SU-DHL-6 (cell line): Measurements from ENCODE around the gene ABCC4.

Experiments
- H2AFZ ChIP-seq: fragments of 200-600 bp; sonication (generic); 2 replicates; pipeline ENCODE4 v1.6.1; 2014; ENCODE audit warnings: low read depth, mild to moderate bottlenecking, moderate library complexity, mixed read lengths, antibody characterized with exemption, low read length; ENCODE audit not compliant: severe bottlenecking
- H3F3A ChIP-seq: fragments of 200-600 bp; shearing (Covaris generic); 2 replicates; pipeline ENCODE4 v1.6.0; 2016; ENCODE audit warnings: antibody characterized with exemption, mild to moderate bottlenecking; ENCODE audit not compliant: insufficient read depth
- H3K27ac ChIP-seq: fragments of 200-600 bp; sonication (generic); 2 replicates; pipeline ENCODE4 v1.5.1; 2016; ENCODE audit warnings: low read depth, mild to moderate bottlenecking, low read length, moderate library complexity, mixed read lengths
- H3K27me3 ChIP-seq: fragments of 200-600 bp; sonication (generic), shearing (Covaris generic); 2 replicates; pipeline ENCODE4 v1.6.0; 2014; ENCODE audit warnings: mild to moderate bottlenecking, low read length
- H3K36me3 ChIP-seq: fragments of 200-600 bp; sonication (generic); 2 replicates; pipeline ENCODE4 v1.6.1; 2014; ENCODE audit warnings: mild to moderate bottlenecking, low read length, mixed read lengths
- H3K4me2 ChIP-seq: fragments of 300-600, 200-600 bp; shearing (Covaris generic), sonication (generic); 2 replicates; pipeline ENCODE4 v1.6.0; 2014; ENCODE audit warnings: low read length, low read depth, mild to moderate bottlenecking; ENCODE audit not compliant: poor library complexity, severe bottlenecking
- H3K4me3 ChIP-seq: fragments of 200-600 bp; sonication (generic); 2 replicates; pipeline ENCODE4 v1.5.1; 2014; ENCODE audit warnings: antibody characterized with exemption, low read length, mild to moderate bottlenecking, mixed read lengths; ENCODE audit not compliant: insufficient read depth, poor library complexity, severe bottlenecking
- H3K79me2 ChIP-seq: fragments of 200-600 bp; sonication (generic); 2 replicates; pipeline ENCODE4 v1.6.1; 2014; ENCODE audit warnings: mild to moderate bottlenecking, low read length, moderate library complexity; ENCODE audit not compliant: insufficient read depth
- H3K9ac ChIP-seq: fragments of 200-600 bp; sonication (generic); 2 replicates; pipeline ENCODE4 v1.7.0; 2014; ENCODE audit warnings: mild to moderate bottlenecking, low read length
- H3K9me2 ChIP-seq: fragments of 200-600 bp; sonication (generic); replicated peaks from 2 replicates; pipeline ENCODE4 v1.6.1; 2014; ENCODE audit warnings: low read length; ENCODE audit not compliant: insufficient read depth
- H3K9me3 ChIP-seq: fragments of 200-600 bp; sonication (generic); 2 replicates; pipeline ENCODE4 v1.6.1; 2014; ENCODE audit warnings: low read length, mixed read lengths; ENCODE audit not compliant: insufficient read depth
- H4K20me1 ChIP-seq: fragments of 200-600 bp; sonication (generic); 2 replicates; pipeline ENCODE4 v1.6.1; 2014; ENCODE audit warnings: low read depth, mild to moderate bottlenecking, antibody characterized with exemption, low read length, moderate library complexity, mixed read lengths
- EZH2phosphoT487 ChIP-seq: fragments of 200-600 bp; sonication (generic), shearing (Covaris generic); conservative IDR thresholded peaks from 2 replicates; pipeline ENCODE4 v1.6.1; 2018; ENCODE audit warnings: mild to moderate bottlenecking, antibody characterized with exemption, low read length, moderate library complexity, mixed read lengths
- TF ChIP-seq, protein P1 (sequence below): fragments of 200-600 bp; sonication (generic); IDR thresholded peaks from one replicate; pipeline ENCODE4 v1.5.1; 2017; ENCODE audit warnings: antibody characterized with exemption, mild to moderate bottlenecking, low read length, moderate library complexity; ENCODE audit not compliant: insufficient read depth, poor library complexity, severe bottlenecking

Gene ABCC4

GRCh38 chr13:95254339-95254738 is 46.9 kb downstream of the ABCC4 start:
- TF ChIP-seq, protein P1, sequence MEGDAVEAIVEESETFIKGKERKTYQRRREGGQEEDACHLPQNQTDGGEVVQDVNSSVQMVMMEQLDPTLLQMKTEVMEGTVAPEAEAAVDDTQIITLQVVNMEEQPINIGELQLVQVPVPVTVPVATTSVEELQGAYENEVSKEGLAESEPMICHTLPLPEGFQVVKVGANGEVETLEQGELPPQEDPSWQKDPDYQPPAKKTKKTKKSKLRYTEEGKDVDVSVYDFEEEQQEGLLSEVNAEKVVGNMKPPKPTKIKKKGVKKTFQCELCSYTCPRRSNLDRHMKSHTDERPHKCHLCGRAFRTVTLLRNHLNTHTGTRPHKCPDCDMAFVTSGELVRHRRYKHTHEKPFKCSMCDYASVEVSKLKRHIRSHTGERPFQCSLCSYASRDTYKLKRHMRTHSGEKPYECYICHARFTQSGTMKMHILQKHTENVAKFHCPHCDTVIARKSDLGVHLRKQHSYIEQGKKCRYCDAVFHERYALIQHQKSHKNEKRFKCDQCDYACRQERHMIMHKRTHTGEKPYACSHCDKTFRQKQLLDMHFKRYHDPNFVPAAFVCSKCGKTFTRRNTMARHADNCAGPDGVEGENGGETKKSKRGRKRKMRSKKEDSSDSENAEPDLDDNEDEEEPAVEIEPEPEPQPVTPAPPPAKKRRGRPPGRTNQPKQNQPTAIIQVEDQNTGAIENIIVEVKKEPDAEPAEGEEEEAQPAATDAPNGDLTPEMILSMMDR: no peak
- TF ChIP-seq EZH2phosphoT487: no peak
- H4K20me1 ChIP-seq: no peaks in the 10 kb centered on the region
- no peaks in the 10 kb centered on the region for H3K9me2 ChIP-seq
- no peaks in the 10 kb centered on the region for H3K27me3 ChIP-seq
- no peak overlapping the region for H3K9ac ChIP-seq
- no peaks in the 10 kb centered on the region for H3K36me3 ChIP-seq
- peaks cover 19% of the 10 kb centered on the region; the same call in 1 of the 2 replicates for H3K79me2 ChIP-seq
- no peak overlapping the region for H3K27ac ChIP-seq
- H2AFZ ChIP-seq: no peak overlapping the region
- no peaks in the 10 kb centered on the region for H3K9me3 ChIP-seq
- no peak overlapping the region for H3K4me2 ChIP-seq
- H3F3A ChIP-seq: no peaks in the 10 kb centered on the region
- no peak overlapping the region for H3K4me3 ChIP-seq

DNA sequence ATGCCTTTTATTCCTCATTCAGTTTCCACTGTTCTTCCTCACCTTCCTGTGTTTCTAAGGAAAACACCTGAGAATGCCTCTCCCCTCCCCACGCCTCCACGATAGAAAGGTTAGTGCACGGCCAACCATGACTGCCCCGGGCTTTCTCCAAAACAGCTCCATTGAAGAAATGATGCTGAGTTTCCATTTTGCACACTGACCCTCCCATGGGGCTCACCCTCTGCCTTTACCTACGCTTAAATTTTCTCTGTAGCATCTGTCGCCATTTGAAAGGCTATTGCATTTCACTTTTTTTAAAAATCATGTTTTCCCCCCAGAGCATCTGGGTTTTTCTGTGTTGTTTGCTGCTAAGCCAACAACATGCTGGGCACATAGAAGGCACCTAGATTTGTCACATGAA is 48.2 kb downstream of the ABCC4 start:
- TF ChIP-seq EZH2phosphoT487: no peak
- TF ChIP-seq, protein P1: no peak

GRCh38 chr13:95251641-95252040 is 49.6 kb downstream of the ABCC4 start:
- Histone ChIP-seq H3K9ac (no peak overlapping the region), H4K20me1 (no peaks in the 10 kb centered on the region), H3K79me2 (peaks cover 15% of the 10 kb centered on the region; the same call in 1 of the 2 replicates), H3F3A (no peaks in the 10 kb centered on the region), H2AFZ (no peak overlapping the region), H3K4me3 (no peak overlapping the region), H3K9me3 (no peaks in the 10 kb centered on the region), H3K9me2 (no peaks in the 10 kb centered on the region), H3K36me3 (no peaks in the 10 kb centered on the region), H3K27ac (no peak overlapping the region), H3K27me3 (no peaks in the 10 kb centered on the region), H3K4me2 (no peak overlapping the region)
- TF ChIP-seq EZH2phosphoT487: no peak
- TF ChIP-seq, protein P1: no peak

More for the DNA sequence above, 48.2 kb downstream of the ABCC4 start:
- Histone ChIP-seq H3K27me3 (no peaks in the 10 kb centered on the region), H3K4me3 (no peak overlapping the region), H3K4me2 (no peak overlapping the region), H3K36me3 (no peaks in the 10 kb centered on the region), H3K9ac (no peak overlapping the region), H3K27ac (no peak overlapping the region), H3K9me2 (no peaks in the 10 kb centered on the region), H3F3A (no peaks in the 10 kb centered on the region), H2AFZ (no peak overlapping the region), H3K79me2 (peaks cover 15% of the 10 kb centered on the region; the same call in 1 of the 2 replicates), H4K20me1 (no peaks in the 10 kb centered on the region), H3K9me3 (no peaks in the 10 kb centered on the region)
